Body of pancreas (tissue), 4 donors: Measurements from ENCODE around the gene ANKS1A. TPM values are rescaled to one million over a fixed set of nuclear protein-coding genes. Genes with fewer than 3 reads are reported as not detected.

Experiments
- ATAC-seq: fragments of 150-250 bp; one replicate; pipeline ENCODE4 v1.9.1; 2016
- DNase-seq, 4 donors: peaks; one replicate each; pipeline ENCODE4 v3.0.0-alpha.2; 2019
- H3K27ac ChIP-seq, 4 donors: fragments of 200-600 bp; sonication (generic); 1 replicate in 3 of 4; 2 replicates in 1 of 4; pipeline versions ENCODE4 v1.5.1 to v1.6.1; 2016 to 2019; ENCODE audit warnings: mild to moderate bottlenecking in 1 of 4, mixed read lengths in 1 of 4, moderate library complexity in 1 of 4
- H3K27me3 ChIP-seq, 2 donors: fragments of 200-600 bp; sonication (generic); one replicate each; pipeline ENCODE4 v1.6.0; 2016; ENCODE audit warnings: mild to moderate bottlenecking in 1 of 2
- H3K36me3 ChIP-seq, 2 donors: fragments of 200-600 bp; sonication (generic); replicated peaks in 1 of 2; 2 replicates each; pipeline ENCODE4 v1.5.1; 2016; ENCODE audit warnings: low read depth in 2 of 2; ENCODE audit not compliant: insufficient read depth in 1 of 2
- H3K4me1 ChIP-seq: fragments of 200-600 bp; sonication (generic); one replicate; pipeline ENCODE4 v1.6.0; 2016
- H3K4me3 ChIP-seq, 2 donors: fragments of 200-600 bp; sonication (generic); 1 replicate in 1 of 2; 2 replicates in 1 of 2; pipeline ENCODE4 v1.5.1; 2016 to 2019
- H3K9me3 ChIP-seq, 3 donors: fragments of 200-600 bp; sonication (generic); 1 replicate in 2 of 3; 2 replicates in 1 of 3; pipeline ENCODE4 v1.5.1; 2016
- POLR2A ChIP-seq, 3 donors: fragments of 450-650 bp; IDR thresholded peaks; one replicate each; pipeline ENCODE4 v1.6.1; 2016; ENCODE audit warnings: antibody characterized with exemption in 3 of 3, mild to moderate bottlenecking in 2 of 3
- WGBS, 2 donors: methylation state at CpG; one replicate each; pipeline ENCODE4 v1.1.5; 2017; 5-methylcytosine and 5-hydroxymethylcytosine counted together
- intact Hi-C: fragments of 100-400 bp; cut with DNase I; formaldehyde crosslinking; loops from one replicate; pipeline ENCODE4 v1.15.1; 2023
- total RNA-seq, 2 donors: library from RNA; depleted of rRNA; stranded (reverse); fragments of >200 nt; gene quantifications; one replicate each; pipeline ENCODE4 v1.1.0, GENCODE V29; 2016
- TF ChIP-seq, protein P1 (sequence below), 7 experiments: fragments of 450-650 bp in 4 of 7; fragments of 200-600 bp in 3 of 7; sonication (generic) in 3 of 7; IDR thresholded peaks; one replicate each; pipeline ENCODE4 v1.5.1; 2016 to 2019; ENCODE audit warnings: antibody characterized with exemption in 7 of 7

The ANKS1A gene
- total RNA-seq, 2 donors from 2014 or later = 14.3 to 17.1 TPM

DNA sequence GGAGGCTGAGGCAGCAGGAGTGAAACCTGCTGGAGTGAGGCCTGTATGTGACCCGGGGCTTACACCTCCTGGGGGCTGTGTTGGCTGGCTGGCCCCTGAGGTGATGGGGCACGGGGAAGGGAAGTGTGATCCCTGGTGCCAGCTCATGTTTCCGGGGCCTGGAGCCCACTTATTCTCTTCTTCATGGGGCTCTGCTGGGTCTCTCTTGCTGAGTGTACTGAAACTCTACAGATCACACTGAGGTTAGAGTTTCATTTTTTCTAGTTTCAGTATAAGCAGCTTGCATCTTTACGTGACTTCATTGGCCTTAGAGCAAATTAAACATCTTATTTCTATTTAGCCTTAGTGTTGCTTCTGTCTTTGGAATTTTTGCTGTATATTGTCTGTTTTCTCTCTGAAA is 96.2 kb downstream of the ANKS1A start:
- H3K36me3 ChIP-seq = peaks cover 0 to 11% of the 10 kb centered on the region in 2 donors
- H3K27ac ChIP-seq = no peak overlapping the region
- intact Hi-C loops = loop anchor here (10.0 kb wide), 1 partner anchor 230 kb away; the partner anchor contains the start of gene SCUBE3
- no peaks in the 10 kb centered on the region for H3K27me3 ChIP-seq
- no peaks in the 10 kb centered on the region for H3K9me3 ChIP-seq
- no peaks in the 10 kb centered on the region for H3K4me1 ChIP-seq
- no peak for DNase-seq
- no peak for ATAC-seq
- no peak overlapping the region for H3K4me3 ChIP-seq
- TF ChIP-seq, protein P1, sequence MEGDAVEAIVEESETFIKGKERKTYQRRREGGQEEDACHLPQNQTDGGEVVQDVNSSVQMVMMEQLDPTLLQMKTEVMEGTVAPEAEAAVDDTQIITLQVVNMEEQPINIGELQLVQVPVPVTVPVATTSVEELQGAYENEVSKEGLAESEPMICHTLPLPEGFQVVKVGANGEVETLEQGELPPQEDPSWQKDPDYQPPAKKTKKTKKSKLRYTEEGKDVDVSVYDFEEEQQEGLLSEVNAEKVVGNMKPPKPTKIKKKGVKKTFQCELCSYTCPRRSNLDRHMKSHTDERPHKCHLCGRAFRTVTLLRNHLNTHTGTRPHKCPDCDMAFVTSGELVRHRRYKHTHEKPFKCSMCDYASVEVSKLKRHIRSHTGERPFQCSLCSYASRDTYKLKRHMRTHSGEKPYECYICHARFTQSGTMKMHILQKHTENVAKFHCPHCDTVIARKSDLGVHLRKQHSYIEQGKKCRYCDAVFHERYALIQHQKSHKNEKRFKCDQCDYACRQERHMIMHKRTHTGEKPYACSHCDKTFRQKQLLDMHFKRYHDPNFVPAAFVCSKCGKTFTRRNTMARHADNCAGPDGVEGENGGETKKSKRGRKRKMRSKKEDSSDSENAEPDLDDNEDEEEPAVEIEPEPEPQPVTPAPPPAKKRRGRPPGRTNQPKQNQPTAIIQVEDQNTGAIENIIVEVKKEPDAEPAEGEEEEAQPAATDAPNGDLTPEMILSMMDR (IDR thresholded peaks at IDR 0.05) = no peak
- 82 to 91% methylated on average over 4 of the region's 4 CpGs for WGBS, 2 donors

DNA sequence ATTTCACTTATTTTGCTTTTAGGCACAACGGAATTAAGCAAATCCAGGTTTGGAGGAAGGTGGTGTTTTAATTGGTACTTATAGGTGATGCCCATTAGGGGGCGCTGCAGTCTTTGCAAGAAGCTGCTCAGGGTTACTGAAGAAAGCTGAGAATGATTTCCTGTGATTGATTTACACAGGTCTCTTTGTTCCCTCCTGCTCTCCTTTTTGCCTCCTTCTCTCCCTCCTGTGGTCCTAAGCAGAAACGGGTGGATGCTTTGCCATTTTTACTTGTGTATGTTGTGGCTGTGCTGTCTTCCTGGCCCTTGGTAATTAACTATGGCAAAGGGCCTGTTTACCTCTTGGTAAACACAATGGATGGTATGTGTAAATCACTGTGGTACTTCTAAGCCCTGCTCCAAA is 97.8 kb downstream of the ANKS1A start:
- Histone ChIP-seq H3K9me3 (no peaks in the 10 kb centered on the region), H3K27me3 (no peaks in the 10 kb centered on the region), H3K36me3 (peaks cover 0 to 16% of the 10 kb centered on the region in 2 donors), H3K27ac (no peak overlapping the region), H3K4me1 (no peaks in the 10 kb centered on the region), H3K4me3 (no peak overlapping the region)
- TF ChIP-seq POLR2A (IDR thresholded peaks at IDR 0.05) = no peak
- TF ChIP-seq, protein P1 (IDR thresholded peaks at IDR 0.05) = peak; percentile 46 to 81 (median 75)
- intact Hi-C loops = loop anchor here (10.0 kb wide), 1 partner anchor 228 kb away; the partner anchor contains the start of gene SCUBE3
- ATAC-seq = peak; percentile 74
- peak; percentile 62 to 70 (median 65) for DNase-seq
- 17 to 21% methylated on average over 3 of the region's 3 CpGs for WGBS, 2 donors

DNA sequence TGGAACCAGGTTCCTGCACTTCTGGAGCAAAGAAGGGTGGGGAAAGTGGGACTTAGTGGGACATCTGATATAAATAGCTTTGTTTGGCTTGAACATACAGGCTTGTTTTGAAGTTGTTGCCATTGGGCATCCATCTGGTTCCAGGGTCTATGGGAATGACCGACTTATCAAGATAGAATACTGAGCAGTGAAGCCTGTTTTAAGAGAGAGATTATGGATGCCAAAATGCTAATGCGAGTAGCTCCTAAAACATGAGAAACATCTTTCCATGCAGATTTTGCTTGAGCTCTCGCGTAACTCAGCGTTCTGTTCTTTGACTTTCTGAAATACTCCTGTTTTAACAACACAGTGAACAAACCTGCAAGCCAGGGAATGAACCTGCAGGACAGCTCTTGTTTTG is 98.5 kb downstream of the ANKS1A start:
- TF ChIP-seq, protein P1 (IDR thresholded peaks at IDR 0.05) = no peak
- no peak for TF ChIP-seq POLR2A (IDR thresholded peaks at IDR 0.05)
- Histone ChIP-seq H3K27me3 (no peaks in the 10 kb centered on the region), H3K4me3 (no peak overlapping the region), H3K9me3 (no peaks in the 10 kb centered on the region), H3K36me3 (peaks cover 0 to 17% of the 10 kb centered on the region in 2 donors), H3K4me1 (no peaks in the 10 kb centered on the region), H3K27ac (no peak overlapping the region)
- intact Hi-C loops = loop anchor here (10.0 kb wide), 1 partner anchor 227 kb away; the partner anchor contains the start of gene SCUBE3
- ATAC-seq (no peak), DNase-seq (no peak)
- WGBS, 2 donors = 95 to 97% methylated on average over 5 of the region's 5 CpGs

DNA sequence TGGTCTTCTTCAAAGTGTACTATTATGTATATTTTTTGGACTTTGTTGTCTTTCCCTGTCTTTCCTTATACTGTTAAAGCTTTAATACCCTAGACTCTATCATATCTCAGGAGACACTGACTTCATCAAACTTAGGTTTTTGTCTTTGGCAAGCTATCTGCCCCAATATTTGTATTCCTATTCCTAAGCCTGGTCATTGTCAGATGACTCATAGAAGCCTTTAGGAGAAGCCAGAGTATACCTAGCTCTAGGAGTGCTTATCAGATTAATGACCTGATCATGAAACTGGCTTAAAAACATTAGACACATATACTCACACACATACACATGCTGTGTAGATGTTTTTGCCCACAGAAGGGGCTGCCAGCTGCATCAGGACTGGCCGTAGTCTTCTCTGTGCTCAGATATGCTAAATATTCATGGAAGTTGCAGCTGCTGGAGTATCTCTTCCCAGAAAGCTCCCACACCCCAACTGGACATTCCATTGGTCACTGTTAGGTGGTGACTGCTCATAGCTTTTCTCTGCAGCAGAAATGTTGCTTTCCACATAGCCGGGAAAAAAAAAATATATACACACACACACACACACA is 102.0 kb downstream of the ANKS1A start:
- Histone ChIP-seq H3K4me1 (no peaks in the 10 kb centered on the region), H3K36me3 (peaks cover 5 to 26% of the 10 kb centered on the region in 2 donors), H3K27me3 (no peaks in the 10 kb centered on the region), H3K9me3 (no peaks in the 10 kb centered on the region), H3K27ac (no peak overlapping the region), H3K4me3 (no peak overlapping the region)
- DNase-seq = no peak
- 93 to 97% methylated on average over 2 of the region's 2 CpGs for WGBS, 2 donors
- intact Hi-C loops = loop anchor here (5.0 kb wide), 1 partner anchor 151 kb away; the partner anchor contains the start of gene TCP11
- no peak for TF ChIP-seq POLR2A (IDR thresholded peaks at IDR 0.05)
- TF ChIP-seq, protein P1 (IDR thresholded peaks at IDR 0.05) = no peak
- no peak for ATAC-seq

DNA sequence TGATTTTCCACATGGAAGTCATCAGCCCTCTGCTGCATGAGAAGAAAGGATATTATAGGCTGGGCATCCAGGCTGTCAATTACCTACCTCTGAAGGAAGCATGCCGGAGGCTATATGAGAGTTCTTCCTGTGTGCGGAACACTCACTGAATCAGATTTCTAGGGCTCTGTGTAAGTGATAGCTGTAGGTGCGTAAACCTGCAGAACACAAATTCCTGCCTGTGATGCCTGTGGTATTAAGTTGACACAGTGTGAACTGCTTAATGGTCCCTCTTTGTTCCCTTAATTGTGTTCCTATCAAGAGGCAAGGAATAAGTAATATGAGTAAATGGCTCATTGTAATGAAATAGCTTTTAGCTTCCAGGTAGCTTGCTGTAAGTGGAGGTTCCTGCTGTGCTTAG is 103.3 kb downstream of the ANKS1A start:
- 93 to 100% methylated on average over 3 of the region's 3 CpGs for WGBS, 2 donors
- ATAC-seq (no peak), DNase-seq (no peak)
- intact Hi-C loops = loop anchor here (5.0 kb wide), 1 partner anchor 150 kb away; the partner anchor contains the start of gene TCP11
- H3K9me3 ChIP-seq = no peaks in the 10 kb centered on the region
- H3K27ac ChIP-seq = no peak overlapping the region
- no peaks in the 10 kb centered on the region for H3K27me3 ChIP-seq
- no peak overlapping the region for H3K4me3 ChIP-seq
- peaks cover 5 to 28% of the 10 kb centered on the region in 2 donors for H3K36me3 ChIP-seq
- no peak for TF ChIP-seq POLR2A (IDR thresholded peaks at IDR 0.05)
- TF ChIP-seq, protein P1 (IDR thresholded peaks at IDR 0.05) = no peak
- H3K4me1 ChIP-seq = no peaks in the 10 kb centered on the region
